ENCODE data around the gene CD83.

DNA sequence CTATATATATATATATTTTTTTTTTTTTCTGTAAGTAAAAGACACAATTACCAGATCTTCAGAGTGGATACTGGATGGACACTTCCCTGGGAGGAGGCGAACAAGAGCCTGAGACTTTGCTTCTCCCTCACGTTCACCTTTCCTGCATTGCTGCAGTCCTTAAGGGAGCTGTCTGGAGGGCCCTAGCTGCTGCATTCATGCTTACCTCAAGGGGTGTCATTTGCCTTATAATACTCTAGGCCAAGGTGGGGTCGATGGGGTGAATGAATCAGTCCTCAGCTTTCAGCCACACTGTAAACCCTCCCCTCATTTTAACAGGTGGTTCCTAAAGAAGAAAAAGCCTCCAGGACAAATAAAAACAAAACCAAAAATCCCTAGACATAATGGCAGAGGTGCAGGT, 34.8 kb upstream of the CD83 start:
- TF ChIP-seq, protein P1, sequence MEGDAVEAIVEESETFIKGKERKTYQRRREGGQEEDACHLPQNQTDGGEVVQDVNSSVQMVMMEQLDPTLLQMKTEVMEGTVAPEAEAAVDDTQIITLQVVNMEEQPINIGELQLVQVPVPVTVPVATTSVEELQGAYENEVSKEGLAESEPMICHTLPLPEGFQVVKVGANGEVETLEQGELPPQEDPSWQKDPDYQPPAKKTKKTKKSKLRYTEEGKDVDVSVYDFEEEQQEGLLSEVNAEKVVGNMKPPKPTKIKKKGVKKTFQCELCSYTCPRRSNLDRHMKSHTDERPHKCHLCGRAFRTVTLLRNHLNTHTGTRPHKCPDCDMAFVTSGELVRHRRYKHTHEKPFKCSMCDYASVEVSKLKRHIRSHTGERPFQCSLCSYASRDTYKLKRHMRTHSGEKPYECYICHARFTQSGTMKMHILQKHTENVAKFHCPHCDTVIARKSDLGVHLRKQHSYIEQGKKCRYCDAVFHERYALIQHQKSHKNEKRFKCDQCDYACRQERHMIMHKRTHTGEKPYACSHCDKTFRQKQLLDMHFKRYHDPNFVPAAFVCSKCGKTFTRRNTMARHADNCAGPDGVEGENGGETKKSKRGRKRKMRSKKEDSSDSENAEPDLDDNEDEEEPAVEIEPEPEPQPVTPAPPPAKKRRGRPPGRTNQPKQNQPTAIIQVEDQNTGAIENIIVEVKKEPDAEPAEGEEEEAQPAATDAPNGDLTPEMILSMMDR (IDR thresholded peaks at IDR 0.05): no peak
- TF ChIP-seq POLR2AphosphoS5 (IDR thresholded peaks at IDR 0.05) (no peak), EP300 (IDR thresholded peaks at IDR 0.05; ENCODE audit: low read depth) (no peak), POLR2A (IDR thresholded peaks at IDR 0.05) (no peak)
